Activated CD4-positive, alpha-beta T cell treated with anti-CD3 and anti-CD28 coated beads, Interleukin-2, amount 50 U/mL, for 48 hours (primary cell): ENCODE results near the gene TRMT2A.
A peak's percentile ranks its signal among the peaks of the same experiment; 100 is the strongest.
"Not testable (repeated sequence)": the region's sequence is repeated elsewhere in the genome, so short reads cannot be mapped to it uniquely, and the experiment has no call there.

Source experiments
- DNase-seq, 2 experiments: peaks; one replicate each; pipeline ENCODE4 v3.0.0-alpha.2; 2020

Gene TRMT2A

DNA sequence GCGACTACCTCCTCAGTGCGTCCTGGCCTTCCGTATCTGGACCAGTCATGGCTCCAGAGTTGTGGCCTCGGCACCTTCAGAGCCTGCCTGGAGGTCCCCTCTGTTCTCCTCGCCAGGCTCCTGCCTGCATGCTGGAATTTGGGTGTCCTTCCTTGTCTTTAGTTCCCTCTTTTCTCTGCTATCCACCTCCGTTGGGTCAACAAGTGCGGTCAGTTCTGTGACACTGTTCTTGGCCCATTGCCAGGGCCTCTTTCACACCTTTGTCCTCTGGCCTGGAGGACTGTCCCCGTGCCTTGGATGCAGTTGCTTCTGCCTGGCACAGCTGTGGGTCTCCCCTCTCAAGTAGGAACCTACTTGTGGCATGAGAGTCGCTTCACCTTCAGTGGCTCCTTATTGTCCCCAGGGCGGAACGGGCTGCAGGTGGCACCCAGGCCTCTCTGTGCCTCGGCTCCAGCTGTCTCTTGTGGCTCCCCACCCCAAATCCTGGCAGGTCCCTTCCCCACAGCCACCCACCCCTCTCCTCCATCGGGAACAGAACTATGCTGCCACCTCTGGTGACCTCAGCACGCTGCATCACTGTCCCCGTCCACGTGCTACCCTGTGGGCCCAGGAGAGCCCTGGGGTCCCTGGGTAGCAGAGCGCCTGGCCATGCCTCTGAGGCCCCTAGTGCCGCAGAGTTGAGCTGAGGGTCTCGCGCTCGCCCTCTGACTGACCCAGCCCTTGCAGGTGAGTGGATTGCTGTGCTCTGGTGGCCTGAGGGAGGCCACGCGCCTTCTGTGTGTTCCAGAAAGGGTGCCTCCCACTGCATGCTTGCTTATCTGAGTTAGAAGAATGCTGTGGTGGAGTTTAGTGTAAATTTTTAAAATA, 32.2 kb downstream of the TRMT2A start:
- DNase-seq: peak; percentile 21 to 34

DNA sequence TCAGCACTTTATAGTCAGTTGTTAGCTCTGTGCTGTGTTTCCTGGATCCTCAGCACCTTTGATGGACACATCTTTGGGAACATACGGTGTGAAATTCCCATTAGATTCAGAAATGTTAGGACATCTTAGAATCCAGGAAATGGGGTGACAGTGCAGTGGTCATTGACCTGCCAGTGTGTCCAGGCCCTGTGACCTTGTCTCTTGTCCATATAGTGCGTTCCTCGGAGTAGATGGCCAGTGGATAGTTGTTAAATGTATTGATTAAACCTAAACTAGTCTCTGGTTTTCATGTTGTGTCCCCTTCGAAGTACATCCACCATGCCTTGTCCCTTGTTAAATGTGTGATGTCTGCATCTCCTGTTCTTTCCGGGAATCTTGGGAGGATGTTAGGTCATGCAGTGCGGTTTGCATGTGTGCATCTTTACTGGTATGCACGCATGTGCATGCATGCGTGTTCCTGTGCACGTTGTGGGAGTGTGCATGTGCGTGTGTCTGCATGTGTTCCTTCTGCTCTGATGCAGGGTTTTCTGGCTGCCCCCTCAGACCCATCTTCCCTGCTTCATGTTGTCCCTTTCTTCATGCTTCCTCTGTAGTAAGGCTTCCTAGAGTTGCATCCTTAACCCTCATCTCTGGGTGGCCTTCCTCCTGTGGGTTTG, 33.0 kb downstream of the TRMT2A start:
- DNase-seq: no peak

GRCh38 chr22:20083157-20083890, 33.7 kb downstream of the TRMT2A start:
- no peak for DNase-seq

- DNase-seq: peak; percentile 12 to 29
These were observed 36.0 kb downstream of the TRMT2A start for GRCh38 chr22:20080776-20081654.

GRCh38 chr22:20080445-20080775, 36.6 kb downstream of the TRMT2A start:
- DNase-seq: peak; percentile 67 to 73

DNA sequence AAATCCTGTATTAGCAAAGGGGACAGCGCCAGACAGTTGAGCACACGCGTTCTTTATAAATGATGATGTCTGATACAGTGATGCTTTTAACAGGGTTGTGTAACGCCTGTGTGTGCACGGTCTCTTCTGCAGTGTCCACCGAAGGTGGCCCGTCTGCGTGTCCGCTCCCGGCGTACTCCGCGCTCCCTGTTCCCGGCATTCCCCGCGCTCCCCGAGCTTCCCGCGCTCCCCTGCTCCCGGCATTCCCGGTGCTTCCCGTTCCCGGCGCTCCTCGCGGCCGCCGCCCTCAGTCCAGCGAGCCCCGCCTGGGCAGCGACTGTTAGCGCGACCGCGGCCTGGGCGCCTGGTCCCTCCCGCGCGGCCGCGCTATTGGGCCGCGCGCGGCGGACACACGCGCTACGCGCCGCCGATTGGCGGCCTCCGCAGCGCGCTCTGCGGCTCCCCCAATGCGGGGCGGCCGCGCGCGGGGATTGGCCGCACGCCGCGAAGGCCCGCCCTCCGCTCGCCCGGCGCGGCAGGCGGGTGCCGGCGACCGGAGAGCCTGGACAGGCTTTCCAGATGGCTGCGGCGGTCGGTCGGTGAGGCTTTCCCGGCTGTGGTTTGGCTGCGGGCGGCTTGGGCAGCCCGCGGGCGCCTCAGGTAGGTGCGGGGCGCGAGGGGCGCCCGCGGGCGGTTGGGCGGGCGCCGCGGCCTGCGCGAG, 37.1 kb downstream of the TRMT2A start, which contains the start of gene DGCR8:
Gene DGCR8, plus strand, starts transcription at position 497 of the 700 bp plus-strand sequence. CDS start 5,723 bp downstream, outside the sequence.
- DNase-seq: peak; percentile 65 to 71

DNA sequence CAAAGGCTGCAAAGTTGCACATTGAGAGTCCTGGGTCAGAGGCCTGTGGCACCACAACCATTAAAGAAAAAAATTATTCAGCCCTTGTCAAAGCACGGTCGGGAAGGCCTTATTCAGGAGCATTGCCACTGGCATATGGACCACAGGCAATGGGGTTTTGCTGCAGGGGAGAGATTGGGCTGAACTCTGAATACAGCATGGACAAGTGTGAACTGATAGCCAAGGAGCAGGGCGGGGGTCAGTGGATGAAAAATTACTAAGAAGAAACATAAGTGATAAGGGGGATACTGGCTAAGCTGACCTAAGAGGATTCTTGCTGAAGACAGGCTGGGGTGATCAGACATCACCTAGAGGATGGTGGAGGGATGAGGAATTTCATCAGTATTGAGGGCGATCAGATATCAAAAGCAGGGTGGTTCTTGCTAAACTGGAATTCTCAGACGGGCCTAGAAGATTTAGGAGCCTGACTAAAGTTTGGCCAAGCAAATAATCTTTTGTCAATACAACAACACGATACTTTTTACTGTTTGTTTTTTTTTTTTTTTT, 40.3 kb downstream of the TRMT2A start:
- no peak for DNase-seq

DNA sequence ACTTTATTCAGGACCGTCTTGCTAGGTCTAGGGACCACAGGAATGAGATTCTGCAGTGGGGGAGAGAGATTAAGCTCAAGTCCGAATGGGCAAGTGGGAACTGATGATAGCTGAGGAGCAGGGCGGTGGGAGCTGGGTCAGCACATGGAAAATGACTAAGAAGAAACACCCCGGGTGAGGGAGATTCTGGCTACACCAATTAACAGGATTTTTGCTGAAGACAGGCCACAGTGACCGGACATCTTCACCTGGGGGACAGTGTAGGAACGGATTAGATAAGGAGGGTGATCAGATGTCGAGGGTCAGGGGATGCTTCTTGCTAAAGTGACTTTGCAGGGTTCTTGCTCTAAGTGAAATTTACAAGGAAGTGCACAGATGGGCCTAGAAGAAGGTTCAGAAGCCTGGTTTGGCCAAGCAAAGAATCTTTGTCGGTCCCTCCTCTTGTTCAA, 45.5 kb downstream of the TRMT2A start:
- no peak for DNase-seq

DNA sequence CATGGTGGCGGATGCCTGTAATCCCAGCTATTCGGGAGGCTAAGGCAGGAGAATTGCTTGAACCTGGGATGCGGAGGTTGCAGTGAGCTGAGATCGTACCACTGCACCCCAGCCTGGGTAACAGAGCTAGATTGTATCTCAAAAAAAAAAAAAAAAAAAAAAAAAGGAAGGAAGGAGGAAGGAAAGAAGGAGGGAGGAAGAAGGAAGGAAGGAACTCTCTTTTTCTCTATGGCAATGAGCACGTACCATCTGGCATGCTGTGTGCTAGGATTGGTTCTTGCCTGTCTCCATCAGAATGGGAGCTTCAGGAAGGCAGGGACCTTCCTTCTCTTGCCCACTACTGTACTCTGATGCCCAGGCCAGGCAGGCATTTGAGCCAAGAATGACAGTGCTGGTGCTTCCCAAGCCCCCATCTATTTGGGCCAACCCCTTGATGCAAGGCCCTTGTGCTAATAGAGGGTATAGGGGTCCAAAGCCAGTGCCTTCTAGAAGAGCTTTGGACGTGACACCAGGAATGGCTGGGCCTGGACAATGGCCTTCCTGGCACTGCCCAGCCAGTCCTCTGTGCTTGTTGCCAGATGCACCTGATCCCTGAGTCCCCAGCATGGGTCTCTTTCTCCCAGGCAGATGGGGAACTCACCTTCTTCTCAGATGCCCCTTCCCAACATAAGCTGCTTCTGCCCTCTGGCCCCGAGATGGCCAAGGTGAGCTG, 47.5 kb downstream of the TRMT2A start:
- no peak for DNase-seq

DNA sequence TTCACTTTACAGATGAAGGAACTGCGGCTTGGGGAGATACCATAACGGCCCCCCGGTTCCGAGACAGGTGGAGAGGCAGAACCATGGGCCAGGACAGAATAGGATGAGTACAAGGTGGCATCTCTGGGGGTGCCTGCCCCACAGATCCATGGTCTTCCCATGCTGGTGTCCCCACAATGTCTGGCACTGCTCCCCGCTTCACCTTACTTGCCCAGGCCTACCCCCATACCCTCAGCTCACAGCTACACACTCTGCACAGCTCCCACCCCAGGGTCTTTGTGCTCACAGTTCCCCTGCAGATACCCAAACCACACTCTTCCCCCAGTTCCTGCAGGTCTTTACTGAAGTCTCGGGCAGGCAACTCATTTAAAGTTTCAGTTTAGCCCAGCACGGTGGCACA, 48.4 kb downstream of the TRMT2A start:
- no peak for DNase-seq

- not testable (repeated sequence) for DNase-seq
These were observed 49.7 kb downstream of the TRMT2A start for GRCh38 chr22:20067384-20067682.

DNA sequence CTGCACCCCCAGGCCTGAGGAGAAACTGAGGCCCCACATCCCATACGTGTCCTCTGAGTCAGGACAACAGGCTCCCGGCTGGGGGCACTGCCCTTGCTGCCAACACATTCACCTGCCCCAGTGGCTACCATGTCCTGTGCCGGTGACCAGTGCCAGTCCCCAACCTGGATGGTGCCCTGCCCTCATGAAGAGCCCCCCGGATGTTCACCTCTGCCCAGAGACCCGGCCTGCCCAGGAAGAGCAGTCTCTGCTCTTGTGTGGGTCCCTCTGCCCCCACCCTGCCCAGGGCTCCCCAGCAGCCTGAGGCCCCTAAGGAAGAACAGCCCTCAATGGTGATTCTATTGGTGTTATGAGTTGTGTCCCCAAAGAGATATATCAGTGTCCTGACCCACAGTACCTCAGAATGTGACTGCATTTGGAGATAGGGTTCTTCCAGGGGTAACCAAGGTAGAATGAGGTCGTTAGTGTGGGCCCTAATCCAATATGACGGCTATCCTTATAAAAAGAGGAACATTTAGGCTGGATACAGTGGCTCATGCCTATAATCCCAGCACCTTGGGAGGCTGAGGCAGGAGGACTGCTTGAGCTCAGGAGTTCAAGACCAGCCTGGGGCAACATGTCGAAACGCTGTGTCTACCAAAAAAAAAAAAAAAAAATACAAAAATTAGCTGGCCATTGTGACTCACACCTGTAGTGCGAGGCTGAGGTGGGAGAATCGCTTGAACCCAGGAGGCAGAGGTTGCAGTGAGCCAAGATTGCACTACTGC, 50.2 kb downstream of the TRMT2A start:
- no peak for DNase-seq

DNA sequence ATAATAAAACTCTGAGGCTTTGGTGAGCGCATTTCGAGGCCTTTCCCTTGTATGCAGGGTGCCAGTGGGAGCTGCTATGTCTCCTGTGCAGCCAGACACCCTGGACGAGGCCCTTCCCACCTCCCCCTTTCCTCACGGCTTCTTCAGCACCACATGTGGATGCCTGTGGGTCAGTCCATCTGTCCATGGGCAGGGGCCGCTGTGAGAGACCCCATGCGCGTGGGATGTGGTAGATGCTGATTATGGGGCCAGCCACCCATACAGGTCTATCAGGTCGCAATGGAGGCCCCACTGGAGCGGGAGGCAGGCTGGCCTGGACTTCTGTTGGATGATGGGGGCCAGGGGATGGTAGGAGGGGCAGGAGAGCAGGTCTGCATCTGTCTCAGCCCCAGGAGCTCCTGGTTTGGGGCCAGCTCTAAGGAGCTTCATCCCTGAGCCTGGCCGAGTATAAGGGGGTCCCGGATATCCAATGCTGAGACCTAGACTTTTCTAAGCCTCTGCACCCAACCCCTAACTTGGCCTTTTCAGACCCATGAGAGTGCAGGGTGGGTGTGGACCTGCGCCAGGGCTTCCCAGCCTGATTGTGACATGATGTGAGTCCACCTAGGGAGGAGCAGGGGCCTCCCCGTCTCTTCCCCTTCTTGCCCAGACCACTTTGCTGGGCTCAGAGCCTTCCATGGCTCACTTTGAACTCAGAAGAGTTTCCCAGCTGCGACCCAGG, 51.0 kb downstream of the TRMT2A start:
- DNase-seq: no peak

GRCh38 chr22:20064545-20065262, 52.3 kb downstream of the TRMT2A start:
- DNase-seq: no peak

DNA sequence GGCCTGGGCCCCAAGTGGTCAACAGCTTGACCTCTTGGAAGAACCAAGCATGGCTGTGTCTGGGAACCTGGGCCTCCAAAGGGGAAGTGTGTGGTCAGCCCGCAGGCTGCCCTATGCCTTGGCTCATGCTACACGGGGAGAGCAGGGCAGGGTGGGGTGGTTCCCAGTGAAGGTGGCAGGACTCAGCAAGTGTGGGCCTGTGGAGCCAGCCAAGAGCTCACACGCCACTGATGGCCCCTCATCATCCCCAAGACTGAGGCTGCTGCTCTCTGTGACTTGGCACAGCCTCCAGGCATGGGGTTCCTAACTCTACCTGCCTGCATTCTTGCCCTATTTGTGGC, 52.9 kb downstream of the TRMT2A start:
- DNase-seq: no peak

DNA sequence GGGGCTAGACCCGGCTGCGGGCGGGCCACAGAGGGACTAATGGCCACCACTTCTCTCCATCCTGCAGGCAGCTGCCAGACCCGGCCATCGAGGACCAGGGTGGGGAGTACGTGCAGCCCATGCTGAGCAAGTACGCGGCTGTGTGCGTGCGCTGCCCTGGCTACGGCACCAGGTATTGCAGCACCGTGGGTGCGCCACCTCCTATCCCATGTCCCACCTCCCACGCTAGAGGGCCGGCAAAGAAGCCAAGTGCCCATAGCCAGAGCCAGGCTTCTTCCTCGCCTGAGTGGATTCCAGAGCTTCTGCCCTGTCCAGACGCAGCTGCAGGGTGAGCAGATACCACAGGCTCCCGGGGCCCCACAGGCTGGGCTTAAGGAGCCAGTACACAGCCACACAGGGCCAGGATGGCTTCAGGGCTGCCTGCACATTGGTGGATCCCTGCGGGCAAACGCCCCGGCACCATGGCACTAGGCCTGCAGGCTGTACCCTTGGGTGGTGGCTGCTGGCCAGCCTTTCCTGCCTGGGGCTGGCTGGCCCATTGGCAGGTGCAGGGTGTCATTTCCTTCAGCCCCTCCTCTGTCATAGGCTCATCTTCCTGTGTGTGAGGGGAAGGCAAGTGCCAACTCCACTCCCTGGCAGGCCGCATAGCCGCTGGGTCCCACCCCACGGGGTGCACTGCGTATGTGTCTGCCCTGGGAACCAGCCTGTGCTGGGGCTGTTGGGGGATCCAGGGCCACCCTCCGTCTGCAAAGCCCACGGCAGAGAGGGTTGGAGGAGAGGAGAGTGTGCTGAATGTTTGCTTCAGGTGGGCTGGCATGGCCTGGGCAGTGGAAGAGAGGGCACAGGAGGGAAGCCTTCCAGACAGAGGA, 53.5 kb downstream of the TRMT2A start:
- no peak for DNase-seq

GRCh38 chr22:20062766-20063083, 54.3 kb downstream of the TRMT2A start:
- no peak for DNase-seq
